Measurements from ENCODE around the gene ZNF438. TPM values are rescaled to one million over a fixed set of nuclear protein-coding genes. Genes with fewer than 3 reads are reported as not detected.

Gene ZNF438
- total RNA-seq, 1 donor: 4.7 TPM

DNA sequence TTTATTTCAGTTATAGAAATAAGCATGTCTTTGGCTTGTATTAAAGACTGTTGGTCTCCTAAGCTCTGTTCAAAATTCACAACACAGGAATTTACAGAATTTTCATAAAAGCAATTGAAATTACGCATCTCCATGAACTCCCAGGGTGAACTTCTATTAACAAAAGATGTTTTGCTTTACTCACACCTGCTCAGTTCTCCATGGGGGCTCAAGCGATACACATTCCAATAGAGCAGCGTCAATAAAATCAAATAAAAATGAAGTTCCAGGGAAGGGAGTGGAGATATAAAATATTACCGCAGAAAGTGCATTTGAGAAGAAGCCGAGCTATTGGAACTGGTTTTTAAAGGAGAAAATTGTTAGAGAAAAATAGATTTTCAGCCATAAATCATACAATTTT is 41.5 kb upstream of the ZNF438 start:
- TF ChIP-seq, protein P1, sequence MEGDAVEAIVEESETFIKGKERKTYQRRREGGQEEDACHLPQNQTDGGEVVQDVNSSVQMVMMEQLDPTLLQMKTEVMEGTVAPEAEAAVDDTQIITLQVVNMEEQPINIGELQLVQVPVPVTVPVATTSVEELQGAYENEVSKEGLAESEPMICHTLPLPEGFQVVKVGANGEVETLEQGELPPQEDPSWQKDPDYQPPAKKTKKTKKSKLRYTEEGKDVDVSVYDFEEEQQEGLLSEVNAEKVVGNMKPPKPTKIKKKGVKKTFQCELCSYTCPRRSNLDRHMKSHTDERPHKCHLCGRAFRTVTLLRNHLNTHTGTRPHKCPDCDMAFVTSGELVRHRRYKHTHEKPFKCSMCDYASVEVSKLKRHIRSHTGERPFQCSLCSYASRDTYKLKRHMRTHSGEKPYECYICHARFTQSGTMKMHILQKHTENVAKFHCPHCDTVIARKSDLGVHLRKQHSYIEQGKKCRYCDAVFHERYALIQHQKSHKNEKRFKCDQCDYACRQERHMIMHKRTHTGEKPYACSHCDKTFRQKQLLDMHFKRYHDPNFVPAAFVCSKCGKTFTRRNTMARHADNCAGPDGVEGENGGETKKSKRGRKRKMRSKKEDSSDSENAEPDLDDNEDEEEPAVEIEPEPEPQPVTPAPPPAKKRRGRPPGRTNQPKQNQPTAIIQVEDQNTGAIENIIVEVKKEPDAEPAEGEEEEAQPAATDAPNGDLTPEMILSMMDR (IDR thresholded peaks at IDR 0.05; ENCODE audit: insufficient read depth, low read depth, low read length): no peak
- DNase-seq (ENCODE audit: low read depth): no peak
- H3K4me3 ChIP-seq (ENCODE audit: low read depth, low read length): no peak overlapping the region

DNA sequence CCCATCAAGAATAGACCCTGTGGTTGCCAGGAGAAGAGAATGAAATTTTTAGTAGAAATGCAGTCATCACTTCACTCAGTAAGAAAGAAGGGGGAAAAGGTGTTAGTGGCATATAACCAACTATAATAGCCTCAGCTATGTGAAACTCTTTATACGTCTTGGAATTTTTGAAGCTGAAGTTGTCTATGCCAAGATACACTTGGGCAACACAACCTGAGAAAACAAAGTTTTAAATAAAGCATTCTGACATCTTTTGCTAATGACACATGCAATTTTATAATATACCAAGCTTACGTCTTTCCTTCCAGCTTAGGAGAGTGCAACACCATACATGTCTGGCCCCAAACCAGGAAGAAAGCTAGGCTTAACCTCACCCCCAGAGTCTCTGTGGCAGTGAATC is 40.8 kb upstream of the ZNF438 start:
- TF ChIP-seq, protein P1 (IDR thresholded peaks at IDR 0.05; ENCODE audit: insufficient read depth, low read depth, low read length): no peak
- H3K4me3 ChIP-seq (ENCODE audit: low read depth, low read length): no peak overlapping the region
- DNase-seq (ENCODE audit: low read depth): no peak

DNA sequence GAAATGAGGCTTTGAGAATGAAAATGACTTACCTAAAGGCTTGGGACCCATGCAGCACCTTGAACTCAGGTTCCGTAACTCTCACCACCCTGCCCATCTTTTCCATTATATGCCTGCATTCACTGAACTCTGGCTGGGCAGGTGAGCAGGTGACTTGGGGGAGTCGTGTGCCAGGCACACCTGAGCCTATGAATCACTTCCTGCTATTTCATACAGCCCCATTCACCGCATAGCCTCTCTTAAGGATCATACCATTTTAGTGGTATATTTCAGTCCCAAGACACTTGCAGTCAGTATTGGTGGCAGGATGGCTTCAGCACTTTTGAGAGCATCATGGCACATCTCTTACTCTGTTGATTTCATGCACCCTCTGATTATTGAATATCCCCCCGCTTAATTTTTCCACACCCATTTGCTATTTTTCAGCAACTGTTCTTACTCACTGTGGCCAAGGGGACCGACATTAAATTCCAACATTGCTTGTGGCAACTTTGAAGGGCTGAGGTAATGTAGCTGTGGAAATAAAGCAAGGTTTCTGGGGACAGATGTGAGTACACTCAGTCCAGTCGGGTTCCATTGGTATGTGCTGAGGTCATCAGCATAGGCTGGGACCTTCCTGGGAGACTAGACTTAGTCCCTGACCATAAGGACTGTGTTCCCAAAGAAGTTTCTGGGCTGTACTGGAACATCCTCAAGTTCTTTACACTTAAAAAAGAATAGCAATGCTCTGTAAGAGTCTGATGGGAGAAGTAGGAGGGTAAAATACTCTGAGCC is 39.8 kb upstream of the ZNF438 start:
- TF ChIP-seq, protein P1 (IDR thresholded peaks at IDR 0.05; ENCODE audit: insufficient read depth, low read depth, low read length): no peak
- no peak overlapping the region for H3K4me3 ChIP-seq (ENCODE audit: low read depth, low read length)
- peak; percentile 50 for DNase-seq (ENCODE audit: low read depth)

DNA sequence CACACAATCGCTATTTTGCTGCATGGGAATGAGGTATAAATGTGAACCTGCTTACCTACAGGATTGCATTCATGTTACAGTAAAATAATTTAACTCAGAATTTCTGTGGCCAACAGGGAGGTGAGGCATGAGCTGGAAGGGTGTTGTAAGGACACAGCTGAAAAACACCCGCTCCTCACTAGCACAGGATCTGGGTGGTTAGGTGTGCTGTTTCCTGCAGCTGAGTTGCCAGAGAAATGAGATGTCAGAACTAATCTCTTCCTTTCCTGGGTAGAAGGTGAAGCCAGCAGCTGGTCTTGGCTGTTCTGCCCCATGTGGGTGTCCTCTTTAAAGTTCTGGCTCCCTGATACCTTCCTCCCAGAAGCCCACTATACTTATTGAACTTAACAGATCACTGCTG is 39.0 kb upstream of the ZNF438 start:
- TF ChIP-seq, protein P1 (IDR thresholded peaks at IDR 0.05; ENCODE audit: insufficient read depth, low read depth, low read length): no peak

DNA sequence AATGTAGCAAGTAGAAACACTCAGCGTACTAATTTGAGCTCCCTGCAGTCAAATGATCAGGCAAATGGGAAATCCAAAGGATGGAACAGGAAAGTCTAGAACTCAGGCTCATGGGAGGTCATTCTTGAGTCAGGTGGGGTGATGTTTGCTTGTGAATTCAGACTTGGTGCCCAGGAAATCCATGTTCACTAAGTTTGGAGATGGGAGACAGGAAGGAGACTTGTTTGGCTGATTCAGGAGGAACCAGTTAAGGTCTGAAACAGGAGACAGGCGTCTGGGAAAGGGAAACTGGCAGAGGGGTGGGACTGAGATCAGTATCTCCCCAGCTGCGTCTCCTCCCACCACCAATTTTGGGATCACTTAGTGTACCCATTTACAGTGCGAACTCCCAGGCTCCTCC is 38.4 kb upstream of the ZNF438 start:
- TF ChIP-seq, protein P1 (IDR thresholded peaks at IDR 0.05; ENCODE audit: insufficient read depth, low read depth, low read length): no peak

More for the DNA sequence above, 39.0 kb upstream of the ZNF438 start:
- H3K4me3 ChIP-seq (ENCODE audit: low read depth, low read length): no peak overlapping the region
- DNase-seq (ENCODE audit: low read depth): no peak

DNA sequence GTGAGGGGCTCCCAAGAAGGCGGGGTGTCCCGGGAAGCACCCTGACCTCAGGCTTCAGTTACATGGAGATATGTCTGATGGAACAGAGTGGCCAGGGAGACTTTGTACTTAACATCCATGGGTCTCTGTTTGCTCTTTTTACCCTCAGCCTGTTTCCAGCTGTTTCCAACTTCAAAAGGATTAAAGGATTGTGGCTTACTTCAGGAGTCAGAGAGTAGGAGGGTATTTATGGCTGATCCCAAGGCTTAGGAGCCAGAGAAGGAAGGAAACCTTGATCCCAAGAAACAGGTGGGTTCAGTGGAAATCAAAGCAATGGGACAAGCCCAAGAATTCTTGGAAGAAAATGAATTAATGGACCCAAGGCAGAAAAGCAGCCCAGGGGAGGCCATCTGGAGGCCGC is 37.7 kb upstream of the ZNF438 start:
- peak; percentile 58 for DNase-seq (ENCODE audit: low read depth)
- no peak overlapping the region for H3K4me3 ChIP-seq (ENCODE audit: low read depth, low read length)
- TF ChIP-seq, protein P1 (IDR thresholded peaks at IDR 0.05; ENCODE audit: insufficient read depth, low read depth, low read length): no peak

More for the DNA sequence above, 38.4 kb upstream of the ZNF438 start:
- DNase-seq (ENCODE audit: low read depth): peak; percentile 19
- H3K4me3 ChIP-seq (ENCODE audit: low read depth, low read length): no peak overlapping the region

DNA sequence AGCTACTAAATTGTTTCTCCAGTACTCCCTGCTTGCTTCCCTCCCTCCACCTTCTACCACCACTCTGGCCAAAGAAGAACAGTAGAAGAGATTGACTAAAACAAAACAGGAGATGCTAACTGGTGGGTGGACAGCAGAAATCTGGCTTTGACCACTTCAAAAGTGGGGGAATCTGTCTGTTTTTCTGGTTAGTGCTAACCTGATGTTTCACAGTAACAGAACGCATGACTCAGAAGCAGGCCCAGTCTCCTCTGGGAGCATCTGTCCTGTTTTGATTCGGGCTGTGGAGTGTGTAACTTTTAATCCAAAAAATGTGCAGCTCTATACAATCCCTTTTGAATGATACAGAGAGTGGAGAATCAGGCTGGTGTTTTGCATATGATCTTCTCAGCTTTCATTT is 32.7 kb upstream of the ZNF438 start:
- TF ChIP-seq, protein P1 (IDR thresholded peaks at IDR 0.05; ENCODE audit: insufficient read depth, low read depth, low read length): no peak
- DNase-seq (ENCODE audit: low read depth): peak; percentile 78
- H3K4me3 ChIP-seq (ENCODE audit: low read depth, low read length): no peak overlapping the region
